ENCODE data around the gene DOK5.

DOK5 gene

DNA sequence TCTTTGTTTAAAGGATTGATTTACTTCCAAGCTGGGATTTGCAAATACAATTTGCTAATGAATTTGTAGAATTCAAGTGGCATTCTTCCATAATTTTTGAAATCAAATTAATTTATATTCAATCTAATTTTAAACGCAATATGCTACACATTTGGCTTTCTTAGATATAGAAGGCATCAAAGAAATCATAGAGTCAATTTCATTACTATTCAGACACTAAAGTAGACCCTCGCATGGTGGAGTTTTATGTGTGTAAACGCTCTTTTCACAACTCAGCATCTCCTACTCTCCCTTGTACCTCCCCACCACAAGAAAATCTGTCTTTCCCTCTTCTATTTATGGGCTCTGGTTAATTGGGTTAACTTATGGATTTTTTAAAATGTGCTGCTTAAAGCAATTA, 144.3 kb downstream of the DOK5 start:
- no peak for DNase-seq

DNA sequence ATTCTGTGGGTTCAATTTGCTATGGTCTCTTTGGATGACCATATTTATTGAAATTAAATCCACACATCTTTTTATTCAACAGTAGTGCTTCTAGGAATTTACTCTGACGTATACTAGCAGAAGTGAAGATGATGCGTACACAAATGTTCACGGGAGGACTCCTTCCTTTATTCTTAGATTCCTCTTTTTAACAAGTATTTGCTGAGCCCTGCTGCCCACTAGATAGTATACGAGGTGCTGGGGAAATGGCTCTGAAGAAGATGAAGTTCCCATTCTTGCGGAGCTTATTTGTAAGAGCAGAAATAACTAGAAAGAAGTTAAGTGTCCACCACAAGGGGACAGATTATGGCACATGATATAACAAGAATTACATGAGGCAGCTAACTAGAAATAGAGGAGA, 145.2 kb downstream of the DOK5 start:
- DNase-seq, result no peak

DNA sequence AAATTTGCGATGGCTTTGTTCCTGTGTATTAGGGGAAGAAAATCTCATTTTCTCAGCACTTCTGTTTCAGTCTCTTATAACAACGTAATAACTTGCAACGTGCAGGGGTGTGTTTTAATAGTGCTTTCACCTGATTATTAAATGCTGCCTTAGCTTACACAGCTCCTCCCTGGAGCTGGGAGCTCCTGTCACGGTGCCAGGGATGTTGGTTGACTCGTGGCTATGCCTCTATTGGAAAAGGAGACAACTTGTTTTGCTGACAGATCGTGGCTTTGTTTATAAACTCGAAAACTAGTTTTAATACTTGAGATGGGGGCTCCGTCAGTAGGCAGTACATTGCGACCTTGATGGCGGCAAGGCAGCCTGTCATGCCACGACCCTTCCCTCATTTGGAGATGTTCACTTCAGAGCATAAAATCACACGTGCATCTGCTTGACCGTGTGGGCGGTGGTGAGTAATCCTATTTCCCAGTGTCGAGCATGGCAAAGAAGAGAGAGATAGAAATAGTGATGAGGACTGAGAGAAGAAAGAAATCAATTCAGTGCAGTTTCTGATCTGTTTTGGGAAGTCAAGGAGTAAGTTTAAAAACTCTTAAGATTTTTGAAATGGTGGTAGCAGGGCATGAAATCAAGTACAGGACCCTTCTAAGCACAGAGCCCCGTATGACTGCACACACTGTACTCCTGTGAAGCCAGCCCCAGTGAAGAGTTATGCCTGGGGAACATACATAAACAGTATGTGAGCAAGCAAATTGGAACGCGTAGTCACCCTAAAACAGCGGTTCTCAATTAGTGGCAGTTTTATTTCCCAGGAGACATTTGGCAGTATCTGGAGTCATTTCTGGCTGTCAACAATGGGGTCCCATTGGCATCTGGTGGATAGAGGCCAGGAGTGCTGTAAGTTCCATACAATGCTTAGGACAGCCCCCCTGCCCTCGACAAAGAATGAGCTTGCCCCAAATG, 147.2 kb downstream of the DOK5 start:
- DNase-seq, result no peak

DNA sequence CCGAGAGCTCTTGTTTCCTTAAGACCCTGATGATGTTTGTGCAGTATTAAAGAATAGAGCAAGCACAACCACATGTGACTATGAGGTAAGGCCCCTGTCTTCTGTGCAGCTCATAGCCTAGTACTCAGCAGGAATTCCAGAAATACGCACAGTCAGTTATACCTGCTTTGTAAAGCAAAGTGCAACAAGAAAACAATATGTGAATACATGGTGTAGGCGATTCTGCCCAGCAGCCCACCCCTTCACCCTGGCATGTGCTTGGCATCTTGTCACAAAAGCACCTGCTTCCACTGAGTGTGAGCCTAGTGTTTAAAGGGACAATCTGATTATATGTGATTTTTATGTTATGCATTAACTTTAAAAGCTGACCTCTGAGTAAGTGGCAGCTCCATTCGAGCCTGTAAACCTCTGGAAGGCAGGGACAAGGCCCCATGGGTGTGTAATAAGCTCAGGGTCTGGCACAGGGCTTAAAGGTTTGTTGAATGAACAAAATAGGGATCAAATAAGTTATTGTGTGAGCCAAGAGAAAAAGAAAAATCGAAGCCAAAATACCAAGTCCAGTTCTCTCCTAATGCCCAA, 148.7 kb downstream of the DOK5 start:
- no peak for DNase-seq

DNA sequence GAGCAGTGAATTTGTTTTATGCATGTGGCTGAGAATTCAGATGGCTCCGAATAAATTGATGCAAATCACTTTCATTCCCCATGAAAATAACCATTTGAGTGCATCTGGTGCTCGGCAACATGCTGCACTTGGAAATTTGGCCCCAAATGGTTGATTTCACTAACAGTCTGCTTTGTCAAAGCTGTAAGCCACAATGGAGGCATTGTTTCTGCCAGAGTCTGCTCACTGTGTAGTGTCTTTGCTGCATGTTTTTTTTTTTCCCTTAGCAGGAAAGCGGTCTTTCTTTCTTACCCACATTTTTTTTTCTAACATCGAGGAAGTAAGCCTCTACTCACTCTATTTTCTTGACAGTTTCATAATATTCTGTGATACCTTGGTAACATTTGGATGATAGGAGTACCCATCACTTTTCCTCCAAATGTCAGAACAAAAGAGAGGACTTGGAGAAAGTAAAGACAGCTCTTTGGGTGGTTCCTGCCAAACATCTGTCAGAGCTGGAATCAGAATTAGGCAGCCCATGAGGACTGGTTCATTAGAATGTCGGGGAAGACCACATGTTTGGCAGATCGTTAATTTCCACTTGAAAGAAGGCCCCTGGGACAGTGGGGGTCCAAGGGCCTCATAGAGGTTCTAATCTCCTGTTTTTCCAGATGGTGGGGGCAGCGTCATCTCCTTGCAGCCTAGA, 149.5 kb downstream of the DOK5 start:
- no peak for DNase-seq

DNA sequence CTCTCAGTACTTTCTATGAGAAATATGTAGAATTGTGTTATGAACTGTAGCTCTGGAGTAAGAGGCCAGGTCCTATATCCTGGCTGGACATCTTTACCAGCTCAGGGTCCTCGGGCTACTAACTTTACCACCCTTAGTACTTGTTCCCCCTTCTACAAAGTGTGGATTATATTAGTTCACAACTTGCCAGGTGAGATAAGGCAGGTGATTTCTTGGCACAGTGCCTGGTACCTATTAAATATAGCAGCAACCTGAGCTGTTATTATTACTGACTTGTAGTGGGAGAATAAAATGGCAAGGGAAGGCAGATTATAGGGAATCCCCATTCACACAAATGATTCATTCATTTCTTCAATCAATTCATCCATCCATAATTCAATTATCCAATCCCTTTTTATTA, 150.1 kb downstream of the DOK5 start:
- DNase-seq, result peak in 1 of 3 experiments; percentile 28

DNA sequence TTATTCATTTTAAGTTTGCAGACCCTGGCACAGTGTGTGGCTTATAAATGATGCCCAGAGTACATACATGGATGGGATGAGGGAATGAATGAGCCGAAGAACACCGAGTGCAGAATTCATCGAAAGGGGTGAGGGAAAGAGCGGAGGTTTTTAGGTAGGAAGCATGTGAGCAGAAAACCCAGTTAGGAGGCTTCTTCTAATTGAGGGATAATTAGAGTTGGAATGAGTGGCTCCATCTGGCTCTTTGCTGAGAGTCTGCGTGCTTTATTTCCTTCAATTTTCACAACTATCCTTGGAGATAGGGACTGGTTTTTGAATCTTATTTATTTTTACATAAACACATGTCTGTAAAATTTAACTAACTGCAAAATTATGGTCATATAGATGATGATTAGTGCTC, 150.7 kb downstream of the DOK5 start:
- no peak for DNase-seq

DNA sequence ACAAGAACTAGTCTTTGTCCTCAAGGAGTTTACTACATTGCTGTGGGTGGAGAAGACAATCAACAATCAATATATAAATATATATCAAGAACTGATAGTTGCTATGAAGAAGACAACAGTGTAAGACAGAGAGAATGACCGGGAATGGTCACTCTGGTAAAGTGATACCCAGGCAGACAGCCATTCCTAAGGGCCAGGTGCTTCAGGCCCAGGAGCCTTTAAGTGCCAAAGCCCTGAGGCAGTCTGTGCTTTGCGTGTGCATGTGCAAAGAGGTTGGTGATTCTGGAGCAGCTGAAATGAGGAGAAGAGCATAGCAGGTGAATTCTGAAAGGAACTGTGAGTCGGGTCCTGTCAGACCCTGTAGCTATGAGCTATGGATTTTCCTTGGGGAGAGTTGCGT, 154.2 kb downstream of the DOK5 start:
- DNase-seq, result peak in 2 of 3 experiments; percentile 30 to 48

DNA sequence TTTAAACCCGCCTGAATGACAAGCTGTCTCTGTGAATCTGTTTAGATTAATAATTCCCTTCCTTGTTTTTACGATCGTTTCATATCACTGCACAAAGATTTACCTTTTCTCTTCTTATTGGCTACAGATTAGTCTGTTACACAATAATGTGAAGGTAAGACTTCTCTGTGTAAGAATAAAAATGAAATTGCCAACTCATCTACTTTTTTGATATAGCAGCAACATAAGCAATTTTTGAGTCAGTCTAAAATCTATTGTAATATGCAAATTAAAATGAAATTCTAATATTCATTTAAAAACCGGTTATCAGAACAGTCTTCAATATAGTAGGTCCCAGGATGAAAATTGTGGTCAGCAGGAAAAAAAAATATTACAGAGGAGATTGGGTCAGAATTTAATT, 155.2 kb downstream of the DOK5 start:
- no peak for DNase-seq

DNA sequence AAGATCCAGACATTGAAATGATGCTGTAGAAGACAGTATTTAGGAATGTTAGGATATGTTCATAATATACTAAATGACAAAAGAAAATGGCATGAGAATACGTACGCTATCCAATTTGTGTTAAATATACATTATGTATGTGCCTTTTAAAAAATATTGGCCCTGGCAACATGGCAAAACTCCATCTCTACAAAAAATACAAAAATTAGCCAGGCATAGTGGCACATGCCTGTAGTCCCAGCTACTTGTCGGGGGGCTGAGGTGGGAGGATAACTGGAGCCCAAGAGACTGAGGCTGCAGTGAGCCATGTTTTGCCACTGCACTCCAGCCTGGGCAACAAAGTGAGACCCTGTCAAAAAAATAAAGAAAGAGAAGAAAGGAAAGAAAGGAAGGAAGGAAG, 155.7 kb downstream of the DOK5 start:
- DNase-seq, result no peak

DNA sequence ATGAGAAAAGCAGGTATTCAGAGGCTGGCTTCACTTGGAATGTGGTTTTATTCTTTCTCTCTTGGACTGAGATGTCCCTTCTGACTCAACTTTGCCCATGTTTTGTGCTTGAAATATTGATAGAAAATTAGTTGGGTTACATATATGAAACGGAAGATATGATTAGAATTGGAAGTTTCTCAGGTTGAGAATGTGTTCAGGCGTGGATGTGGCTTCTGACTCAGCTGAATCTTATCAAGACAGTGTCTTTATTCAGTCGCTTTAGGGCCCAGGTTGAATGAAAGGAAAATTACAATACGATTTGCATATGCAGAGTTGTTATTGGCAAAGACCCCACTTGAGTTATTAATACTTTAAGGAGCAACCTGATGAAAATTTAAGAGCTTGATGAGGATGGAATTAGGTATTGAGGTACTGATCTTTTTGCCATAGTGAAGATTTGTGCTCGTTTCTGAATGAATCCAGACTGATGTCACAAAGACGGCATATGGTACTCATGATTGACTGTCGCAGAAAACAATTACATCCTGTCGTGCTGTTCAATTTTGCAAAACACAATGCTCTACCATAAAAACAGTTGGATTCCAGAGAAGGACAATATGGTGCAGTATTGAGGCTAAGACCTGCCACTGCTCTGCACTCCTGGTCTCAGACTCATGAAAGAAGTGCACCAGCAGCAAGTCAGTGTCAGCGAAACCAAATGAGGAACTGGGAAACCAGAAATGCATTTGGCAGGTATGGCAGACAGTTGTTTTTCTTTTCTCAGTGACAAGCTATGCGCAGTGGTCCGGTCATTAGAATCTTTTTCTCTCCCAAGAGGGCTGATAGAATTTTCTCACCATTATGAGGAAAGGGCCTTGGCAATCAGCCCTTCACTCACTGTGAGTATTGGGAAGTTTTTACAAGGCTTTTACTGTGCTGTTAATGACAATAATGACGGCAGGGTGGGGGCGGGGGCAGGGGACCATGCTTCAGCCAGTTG, 158.3 kb downstream of the DOK5 start:
- DNase-seq, result no peak

DNA sequence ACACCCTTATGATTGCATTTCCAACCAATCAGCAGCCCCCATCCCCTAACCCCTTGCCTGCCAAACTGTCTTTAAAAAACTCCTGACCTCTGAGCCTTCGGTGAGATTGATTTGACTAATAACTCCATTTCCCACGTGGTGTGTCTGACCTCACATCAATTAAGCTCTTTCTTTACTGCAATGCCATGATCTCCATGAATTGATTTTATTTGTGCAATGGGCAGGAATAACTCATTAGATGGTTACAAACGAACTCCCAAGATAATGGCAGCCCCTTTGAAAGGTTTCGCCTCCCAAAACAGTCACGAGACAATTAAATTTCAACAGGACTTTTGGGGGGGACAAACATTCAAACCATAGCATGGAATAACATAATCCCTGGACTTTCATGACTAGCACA, 161.2 kb downstream of the DOK5 start:
- no peak for DNase-seq

DNA sequence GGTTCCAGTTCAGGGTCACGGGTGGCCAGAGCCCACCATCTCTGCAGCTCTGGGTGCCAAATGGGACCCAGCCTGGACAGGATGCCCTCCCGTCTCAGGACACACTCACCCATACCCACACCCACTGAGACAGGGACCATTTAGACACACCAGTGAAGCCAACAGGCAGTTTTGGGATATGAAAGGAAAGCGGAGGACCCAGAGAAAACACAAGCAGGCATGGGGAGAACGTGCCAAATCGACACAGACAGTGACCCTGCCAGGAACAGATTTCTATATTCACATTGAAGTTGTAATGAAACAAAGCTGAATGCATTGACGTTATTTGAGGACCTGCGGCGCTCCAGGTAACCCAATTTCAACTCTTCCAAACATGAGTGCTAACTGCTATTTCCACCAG, 164.5 kb downstream of the DOK5 start:
- no peak for DNase-seq

DNA sequence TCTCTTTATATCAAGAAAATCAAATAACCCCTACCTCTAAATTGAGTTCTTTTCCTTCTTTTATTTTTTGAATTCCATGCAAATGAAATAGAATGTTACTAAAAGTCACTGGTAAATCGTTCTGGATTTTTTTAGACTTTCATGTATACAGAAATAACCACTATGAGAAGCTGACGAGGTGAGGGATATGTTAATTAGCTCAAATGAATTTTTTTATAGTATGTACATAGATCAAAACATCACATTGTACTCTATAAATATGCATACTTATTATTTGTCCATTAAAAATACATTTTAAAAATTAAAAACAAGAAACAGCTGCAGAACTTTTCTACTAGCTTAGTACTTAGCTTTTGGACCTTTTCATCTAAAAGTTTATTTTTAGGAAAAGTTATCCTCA, 165.4 kb downstream of the DOK5 start:
- DNase-seq, result no peak

DNA sequence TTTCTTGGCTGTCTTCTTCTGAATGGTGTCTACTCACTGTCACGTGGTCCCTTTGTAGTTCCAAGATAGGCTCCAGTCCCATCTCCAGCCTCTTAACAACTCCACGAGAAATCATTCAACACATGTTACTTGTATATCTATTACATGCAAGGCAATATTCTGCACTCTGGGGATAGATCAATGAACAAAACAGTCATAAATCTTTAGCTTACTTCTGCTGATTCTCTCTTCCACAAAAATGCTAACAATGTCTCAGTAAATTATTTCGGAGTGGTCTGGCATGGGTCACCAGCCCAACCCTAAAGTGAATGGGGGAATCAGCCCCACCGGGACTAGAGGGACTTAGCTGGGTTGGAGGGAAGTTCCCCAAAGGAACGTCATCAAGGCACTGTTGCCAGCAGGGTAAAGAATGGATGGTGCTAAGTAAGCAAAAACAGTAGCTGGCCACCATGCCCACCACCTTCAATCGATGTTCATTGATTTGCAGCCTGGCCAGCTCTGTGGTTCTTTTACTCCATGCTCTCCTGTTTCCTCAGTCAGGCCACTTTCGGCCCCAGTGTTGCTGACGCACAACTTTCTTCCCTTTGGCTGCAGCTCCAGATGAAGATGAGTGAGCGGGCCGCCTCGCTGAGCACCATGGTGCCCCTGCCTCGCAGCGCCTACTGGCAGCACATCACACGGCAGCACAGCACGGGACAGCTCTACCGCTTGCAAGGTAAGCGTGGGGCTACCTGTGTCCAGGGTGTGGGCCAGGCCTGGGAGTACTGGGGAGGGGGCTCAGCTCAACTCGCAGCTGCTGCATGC, 167.7 kb downstream of the DOK5 start:
- DNase-seq, result no peak

DNA sequence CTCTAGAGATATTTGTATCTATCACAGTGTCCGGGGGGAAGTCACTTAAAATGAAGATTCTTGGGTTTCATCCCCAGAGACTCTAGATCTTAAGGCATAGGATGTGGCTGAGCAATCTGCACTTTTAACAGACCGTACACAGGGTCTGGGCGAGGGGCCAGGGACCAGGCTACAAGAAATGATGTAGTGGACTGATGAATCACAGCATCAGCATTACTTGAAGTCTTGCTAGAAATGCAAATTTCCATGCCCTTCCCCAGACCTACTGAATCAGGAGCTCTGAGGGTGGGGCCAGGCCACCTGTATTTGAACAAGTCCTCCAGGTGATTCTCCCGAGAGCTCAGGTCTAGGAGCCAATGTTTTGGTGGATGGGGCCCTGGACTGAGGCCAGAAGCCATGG, 168.4 kb downstream of the DOK5 start:
- DNase-seq, result no peak

DNA sequence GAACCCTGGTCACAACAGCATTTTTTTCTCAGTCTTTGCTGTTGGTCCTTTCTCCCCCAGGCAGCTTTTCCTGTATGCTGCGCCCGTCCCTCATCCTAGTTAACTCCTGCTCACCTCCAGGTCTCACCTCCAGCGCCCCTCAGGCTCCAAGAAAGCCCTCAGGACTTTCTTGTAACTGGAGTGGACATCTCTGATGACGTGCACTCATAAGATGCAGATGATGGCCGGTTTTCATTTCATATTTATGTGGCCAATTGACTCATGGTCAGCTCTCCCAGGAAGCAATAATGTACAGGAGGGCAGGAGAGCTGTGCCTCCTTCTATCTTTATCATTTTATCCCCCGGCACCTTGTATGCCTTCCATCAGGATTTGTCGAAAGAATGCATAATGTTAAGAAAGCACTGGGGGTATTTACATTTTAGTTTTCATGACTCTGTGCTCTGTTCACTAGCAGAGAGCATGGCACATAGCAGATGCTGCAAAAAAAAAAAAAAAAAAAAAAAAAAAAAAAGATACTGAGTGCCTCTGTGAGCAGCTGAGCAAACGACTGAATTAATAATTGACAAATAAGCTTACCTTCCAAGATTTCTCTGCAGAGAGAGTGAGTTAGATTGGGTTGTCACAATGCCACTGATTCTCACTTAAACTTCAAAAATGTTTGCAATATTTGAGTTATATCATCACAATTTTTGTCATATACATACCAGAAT, 170.2 kb downstream of the DOK5 start:
- DNase-seq, result no peak

DNA sequence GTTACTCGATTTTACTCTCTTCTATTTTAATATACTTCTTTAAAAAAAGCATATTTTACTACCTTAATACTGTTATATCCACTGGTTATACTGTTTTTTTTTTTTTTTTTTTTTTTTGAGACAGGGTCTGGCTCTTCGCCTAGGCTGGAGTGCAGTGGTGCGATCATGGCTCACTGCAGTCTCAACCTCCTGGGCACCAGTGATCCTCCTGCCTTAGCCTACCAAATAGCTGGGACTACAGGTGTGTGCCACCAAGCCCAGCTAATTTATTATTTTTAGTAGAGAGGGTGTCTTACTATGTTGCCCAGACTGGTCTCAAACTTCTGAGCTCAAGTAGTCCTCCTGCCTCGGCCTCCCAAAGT, 170.7 kb downstream of the DOK5 start:
- no peak for DNase-seq

DNA sequence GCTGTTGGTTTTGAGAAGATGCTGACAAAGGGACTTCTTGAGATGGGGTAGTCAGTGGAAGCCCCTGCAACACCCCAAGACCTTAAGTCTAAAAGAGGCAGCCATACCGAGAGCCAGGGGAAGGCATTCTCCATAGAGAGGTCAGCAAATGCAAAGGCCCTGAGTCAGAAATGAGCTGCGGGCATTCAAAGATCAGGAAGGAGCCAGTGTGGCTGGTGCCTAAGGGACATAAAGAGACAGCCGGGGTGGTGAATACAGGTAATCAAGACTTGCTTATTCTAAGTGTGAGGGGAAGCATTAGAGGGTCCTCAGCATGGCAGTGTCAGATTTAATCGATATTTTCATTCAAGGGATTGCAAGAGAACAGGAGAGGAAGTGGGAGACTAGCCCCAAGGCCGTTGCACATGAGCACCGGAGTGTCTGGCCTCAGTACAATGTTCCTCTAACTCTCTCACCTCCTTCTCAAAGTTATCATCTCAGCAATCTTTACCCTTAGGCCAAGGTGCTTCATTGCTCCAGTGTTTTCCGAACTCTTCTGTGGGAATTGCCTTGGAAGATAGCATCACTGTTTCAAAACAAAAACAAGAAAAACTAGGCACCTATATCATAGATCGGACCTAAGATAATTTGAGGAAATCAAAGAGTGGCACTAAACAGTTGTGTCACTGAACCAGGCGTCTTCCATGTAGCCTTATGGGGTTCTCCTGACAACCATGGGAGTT, 173.2 kb downstream of the DOK5 start:
- DNase-seq, result no peak

DNA sequence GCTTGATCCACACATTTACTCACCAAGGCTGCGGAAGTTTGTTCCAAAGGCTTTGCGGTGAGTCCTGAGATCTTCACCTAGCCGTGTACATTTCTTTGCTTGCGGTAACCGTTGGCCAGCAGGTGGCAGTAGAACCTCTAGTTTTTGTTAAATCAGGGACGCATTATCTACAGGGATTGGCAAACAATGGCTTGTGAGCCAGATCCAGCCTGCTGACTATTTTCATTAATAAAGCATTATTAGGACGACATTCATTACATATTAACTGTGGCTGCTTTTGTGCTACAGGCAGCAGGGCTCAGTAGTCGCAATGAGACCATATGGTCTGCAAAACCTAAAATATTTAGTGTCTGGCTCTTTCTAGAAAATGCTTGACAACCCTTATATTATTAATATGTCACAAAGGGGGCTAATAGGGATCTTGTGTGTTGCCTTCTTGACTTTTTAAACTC, 174.1 kb downstream of the DOK5 start:
- DNase-seq, result peak; percentile 70 to 89 (median 86)

All from NCI-H1417 (cell line).